Measurements from ENCODE around the gene EID2B.
A peak's percentile ranks its signal among the peaks of the same experiment; 100 is the strongest.

EID2B gene

GRCh38 chr19:39499932-39500331, 32.7 kb downstream of the EID2B start:
- no peak overlapping the region for H2AFZ ChIP-seq (ENCODE audit: low read length, unreplicated experiment)
- no peaks in the 10 kb centered on the region for H3K79me2 ChIP-seq (ENCODE audit: control insufficient read depth, insufficient read depth, low read length, unreplicated experiment)
- H3K36me3 ChIP-seq (ENCODE audit: insufficient read depth, low read length) = no peaks in the 10 kb centered on the region
- no peak overlapping the region for H3K27ac ChIP-seq (ENCODE audit: low read depth, low read length)
- peaks cover 30% of the 10 kb centered on the region for H3K27me3 ChIP-seq (ENCODE audit: insufficient read depth, low read length)
- peaks cover 5% of the 10 kb centered on the region for H3K4me1 ChIP-seq (ENCODE audit: control insufficient read depth, insufficient read depth, low read length, unreplicated experiment)
- no peak overlapping the region for H3K4me3 ChIP-seq (ENCODE audit: low read depth, low read length)

GRCh38 chr19:39498798-39499642, 33.6 kb downstream of the EID2B start, which contains the start of gene DLL3:
Gene DLL3, plus strand, starts transcription at chr19:39498947. Its CDS starts 28 bp downstream, at chr19:39498975.
- Histone ChIP-seq H3K4me3 (ENCODE audit: low read depth, low read length) (peak within 1 kb of the TSS; percentile 69), H3K27me3 (ENCODE audit: insufficient read depth, low read length) (peaks cover 30% of the 10 kb centered on the region), H3K4me1 (ENCODE audit: control insufficient read depth, insufficient read depth, low read length, unreplicated experiment) (peaks cover 5% of the 10 kb centered on the region), H3K36me3 (ENCODE audit: insufficient read depth, low read length) (no peaks in the 10 kb centered on the region), H3K27ac (ENCODE audit: low read depth, low read length) (no peak within 1 kb of the TSS), H3K79me2 (ENCODE audit: control insufficient read depth, insufficient read depth, low read length, unreplicated experiment) (no peaks in the 10 kb centered on the region), H2AFZ (ENCODE audit: low read length, unreplicated experiment) (peak within 1 kb of the TSS; percentile 50)

DNA sequence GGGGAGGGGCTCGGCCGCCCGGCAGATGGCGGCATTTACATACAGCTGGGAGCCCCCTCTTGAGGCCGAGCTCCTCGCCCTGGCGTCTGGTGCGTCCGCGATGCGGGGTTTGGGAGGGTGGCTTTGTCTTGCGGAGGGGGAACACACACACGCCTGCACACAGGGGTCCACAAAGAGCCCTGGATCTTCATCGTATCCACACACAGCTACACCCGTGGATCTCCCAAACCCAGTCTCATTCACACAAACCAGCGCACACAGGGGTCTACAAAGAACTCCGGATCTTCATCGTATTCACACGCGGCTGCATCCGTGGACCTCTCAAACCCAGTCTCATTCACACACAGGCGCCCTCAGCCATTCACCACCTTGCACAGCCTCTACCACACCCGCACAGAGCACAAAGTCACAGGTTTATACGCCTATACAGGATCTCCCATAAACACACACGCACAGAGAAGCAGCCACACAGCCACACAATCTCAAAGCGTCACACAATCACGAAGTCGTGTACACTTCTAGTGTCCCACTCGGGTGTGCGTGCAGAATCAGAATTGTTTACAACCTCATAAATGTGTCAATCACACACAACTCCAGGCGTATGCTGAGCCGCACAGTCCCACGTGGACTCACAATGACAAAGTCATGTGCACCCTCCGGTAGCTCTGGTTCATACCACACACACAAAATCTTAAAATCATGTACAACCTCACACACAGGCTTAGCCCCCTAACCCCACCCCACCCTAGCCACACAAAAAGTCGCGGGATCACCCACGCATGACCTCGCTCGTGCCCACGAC, 34.5 kb downstream of the EID2B start:
- H3K79me2 ChIP-seq (ENCODE audit: control insufficient read depth, insufficient read depth, low read length, unreplicated experiment) = no peaks in the 10 kb centered on the region
- no peak overlapping the region for H3K27ac ChIP-seq (ENCODE audit: low read depth, low read length)

DNA sequence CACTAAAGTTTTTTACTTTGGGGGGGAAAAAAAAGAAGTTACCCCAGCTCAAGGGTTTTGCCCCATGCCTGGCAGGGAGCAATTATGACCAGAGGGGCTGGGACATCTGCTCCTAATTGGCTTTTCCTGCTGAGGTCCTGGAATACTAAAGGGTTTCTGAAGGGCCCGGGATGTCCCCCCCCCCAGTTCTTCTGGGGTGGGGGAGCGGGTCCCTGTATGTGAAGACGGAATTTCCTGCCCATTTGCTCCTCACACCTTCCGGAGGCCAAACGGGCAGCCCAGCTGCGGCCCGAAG, 35.0 kb downstream of the EID2B start:
- Histone ChIP-seq H3K27me3 (ENCODE audit: insufficient read depth, low read length) (peaks cover 30% of the 10 kb centered on the region), H3K27ac (ENCODE audit: low read depth, low read length) (no peak overlapping the region), H2AFZ (ENCODE audit: low read length, unreplicated experiment) (peak overlapping the region; percentile 50), H3K4me3 (ENCODE audit: low read depth, low read length) (peak overlapping the region; percentile 69; the same call in 1 of the 2 replicates), H3K79me2 (ENCODE audit: control insufficient read depth, insufficient read depth, low read length, unreplicated experiment) (no peaks in the 10 kb centered on the region), H3K4me1 (ENCODE audit: control insufficient read depth, insufficient read depth, low read length, unreplicated experiment) (peaks cover 5% of the 10 kb centered on the region), H3K36me3 (ENCODE audit: insufficient read depth, low read length) (no peaks in the 10 kb centered on the region)

More for the DNA sequence above, 34.5 kb downstream of the EID2B start:
- peaks cover 5% of the 10 kb centered on the region for H3K4me1 ChIP-seq (ENCODE audit: control insufficient read depth, insufficient read depth, low read length, unreplicated experiment)
- H3K36me3 ChIP-seq (ENCODE audit: insufficient read depth, low read length) = no peaks in the 10 kb centered on the region
- H2AFZ ChIP-seq (ENCODE audit: low read length, unreplicated experiment) = peak overlapping the region; percentile 50
- peak overlapping the region; percentile 69 for H3K4me3 ChIP-seq (ENCODE audit: low read depth, low read length)
- peaks cover 30% of the 10 kb centered on the region for H3K27me3 ChIP-seq (ENCODE audit: insufficient read depth, low read length)

DNA sequence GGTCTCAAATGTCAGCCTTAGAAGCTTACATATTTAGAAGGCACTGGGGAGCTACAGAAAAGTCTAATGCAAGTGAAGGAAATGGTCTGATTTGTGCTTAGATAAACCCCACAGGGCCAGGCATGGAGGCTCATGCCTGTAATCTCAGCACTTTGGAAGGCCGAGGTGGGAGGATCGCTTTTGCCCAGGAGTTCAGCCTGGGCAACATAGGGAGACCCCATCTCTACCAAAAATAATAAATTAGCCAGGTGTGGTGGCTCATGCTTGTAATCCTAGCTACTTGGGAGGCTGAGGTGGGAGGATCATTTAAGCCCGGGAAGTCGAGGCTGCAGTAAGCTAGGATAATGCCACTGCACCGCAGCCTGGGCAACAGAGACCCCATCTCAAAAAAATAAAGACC, 36.6 kb downstream of the EID2B start:
- no peaks in the 10 kb centered on the region for H3K36me3 ChIP-seq (ENCODE audit: insufficient read depth, low read length)
- peaks cover 30% of the 10 kb centered on the region for H3K27me3 ChIP-seq (ENCODE audit: insufficient read depth, low read length)
- H2AFZ ChIP-seq (ENCODE audit: low read length, unreplicated experiment) = no peak overlapping the region
- H3K79me2 ChIP-seq (ENCODE audit: control insufficient read depth, insufficient read depth, low read length, unreplicated experiment) = no peaks in the 10 kb centered on the region
- H3K27ac ChIP-seq (ENCODE audit: low read depth, low read length) = no peak overlapping the region
- H3K4me1 ChIP-seq (ENCODE audit: control insufficient read depth, insufficient read depth, low read length, unreplicated experiment) = peaks cover 5% of the 10 kb centered on the region
- H3K4me3 ChIP-seq (ENCODE audit: low read depth, low read length) = no peak overlapping the region

GRCh38 chr19:39494661-39495060, 38.0 kb downstream of the EID2B start:
- peaks cover 5% of the 10 kb centered on the region for H3K4me1 ChIP-seq (ENCODE audit: control insufficient read depth, insufficient read depth, low read length, unreplicated experiment)
- H3K36me3 ChIP-seq (ENCODE audit: insufficient read depth, low read length) = no peaks in the 10 kb centered on the region
- no peak overlapping the region for H3K4me3 ChIP-seq (ENCODE audit: low read depth, low read length)
- H2AFZ ChIP-seq (ENCODE audit: low read length, unreplicated experiment) = no peak overlapping the region
- H3K79me2 ChIP-seq (ENCODE audit: control insufficient read depth, insufficient read depth, low read length, unreplicated experiment) = no peaks in the 10 kb centered on the region
- H3K27me3 ChIP-seq (ENCODE audit: insufficient read depth, low read length) = peaks cover 19% of the 10 kb centered on the region
- no peak overlapping the region for H3K27ac ChIP-seq (ENCODE audit: low read depth, low read length)

- no peaks in the 10 kb centered on the region for H3K36me3 ChIP-seq (ENCODE audit: insufficient read depth, low read length)
- no peak overlapping the region for H2AFZ ChIP-seq (ENCODE audit: low read length, unreplicated experiment)
- H3K4me3 ChIP-seq (ENCODE audit: low read depth, low read length) = no peak overlapping the region
- no peak overlapping the region for H3K27ac ChIP-seq (ENCODE audit: low read depth, low read length)
- peaks cover 2% of the 10 kb centered on the region; the same call in 1 of the 2 replicates for H3K27me3 ChIP-seq (ENCODE audit: insufficient read depth, low read length)
- H3K4me1 ChIP-seq (ENCODE audit: control insufficient read depth, insufficient read depth, low read length, unreplicated experiment) = no peaks in the 10 kb centered on the region
- H3K79me2 ChIP-seq (ENCODE audit: control insufficient read depth, insufficient read depth, low read length, unreplicated experiment) = no peaks in the 10 kb centered on the region
Observed at GRCh38 chr19:39492788-39493187, 39.9 kb downstream of the EID2B start.

DNA sequence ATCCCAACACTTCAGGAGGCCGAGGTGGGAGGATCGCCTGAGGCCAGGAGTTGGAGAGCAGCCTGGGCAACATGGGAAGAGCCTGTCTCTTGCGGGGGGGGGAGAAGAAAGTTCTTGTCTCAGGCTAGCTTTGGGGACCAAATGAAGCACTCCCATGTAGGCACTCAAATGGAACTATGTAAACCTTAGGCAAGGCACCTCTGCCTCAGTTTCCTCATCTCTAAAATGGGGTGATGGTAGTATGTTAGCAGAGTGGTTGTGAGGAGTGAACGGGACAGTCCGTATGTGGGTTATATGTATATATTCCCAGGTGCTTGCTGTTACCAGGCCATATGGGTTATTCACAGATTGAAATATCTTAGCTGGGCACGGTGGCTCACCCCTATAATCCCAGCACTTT, 40.4 kb downstream of the EID2B start:
- Histone ChIP-seq H3K4me1 (ENCODE audit: control insufficient read depth, insufficient read depth, low read length, unreplicated experiment) (no peaks in the 10 kb centered on the region), H3K27me3 (ENCODE audit: insufficient read depth, low read length) (no peaks in the 10 kb centered on the region), H3K79me2 (ENCODE audit: control insufficient read depth, insufficient read depth, low read length, unreplicated experiment) (no peaks in the 10 kb centered on the region), H2AFZ (ENCODE audit: low read length, unreplicated experiment) (no peak overlapping the region), H3K27ac (ENCODE audit: low read depth, low read length) (no peak overlapping the region), H3K36me3 (ENCODE audit: insufficient read depth, low read length) (no peaks in the 10 kb centered on the region), H3K4me3 (ENCODE audit: low read depth, low read length) (no peak overlapping the region)

GRCh38 chr19:39489756-39490155, 42.9 kb downstream of the EID2B start:
- no peaks in the 10 kb centered on the region for H3K36me3 ChIP-seq (ENCODE audit: insufficient read depth, low read length)
- H3K27ac ChIP-seq (ENCODE audit: low read depth, low read length) = no peak overlapping the region
- no peak overlapping the region for H2AFZ ChIP-seq (ENCODE audit: low read length, unreplicated experiment)

GRCh38 chr19:39483141-39483540, 49.5 kb downstream of the EID2B start:
- no peak overlapping the region for H2AFZ ChIP-seq (ENCODE audit: low read length, unreplicated experiment)
- peaks cover 17% of the 10 kb centered on the region for H3K79me2 ChIP-seq (ENCODE audit: control insufficient read depth, insufficient read depth, low read length, unreplicated experiment)
- no peak overlapping the region for H3K27ac ChIP-seq (ENCODE audit: low read depth, low read length)
- no peaks in the 10 kb centered on the region for H3K27me3 ChIP-seq (ENCODE audit: insufficient read depth, low read length)
- no peaks in the 10 kb centered on the region for H3K36me3 ChIP-seq (ENCODE audit: insufficient read depth, low read length)
- H3K4me1 ChIP-seq (ENCODE audit: control insufficient read depth, insufficient read depth, low read length, unreplicated experiment) = peaks cover 5% of the 10 kb centered on the region
- no peak overlapping the region for H3K4me3 ChIP-seq (ENCODE audit: low read depth, low read length)

More at GRCh38 chr19:39489756-39490155, 42.9 kb downstream of the EID2B start:
- no peaks in the 10 kb centered on the region for H3K4me1 ChIP-seq (ENCODE audit: control insufficient read depth, insufficient read depth, low read length, unreplicated experiment)
- H3K79me2 ChIP-seq (ENCODE audit: control insufficient read depth, insufficient read depth, low read length, unreplicated experiment) = peaks cover 2% of the 10 kb centered on the region
- H3K27me3 ChIP-seq (ENCODE audit: insufficient read depth, low read length) = no peaks in the 10 kb centered on the region
- H3K4me3 ChIP-seq (ENCODE audit: low read depth, low read length) = no peak overlapping the region
